Right lobe of liver (tissue), 4 donors: ENCODE data around the gene MACF1.

ENCODE experiments used
- CTCF ChIP-seq, 4 donors: fragments of 200-600 bp in 3 of 4; fragments of 450-650 bp in 1 of 4; IDR thresholded peaks; one replicate each; pipeline versions ENCODE4 v1.5.1 to v1.8.0; 2016 to 2022; ENCODE audit warnings: antibody characterized with exemption in 4 of 4, mild to moderate bottlenecking in 2 of 4
- POLR2A ChIP-seq: fragments of 450-650 bp; IDR thresholded peaks from one replicate; pipeline ENCODE4 v1.6.1; 2017; ENCODE audit warnings: antibody characterized with exemption, mild to moderate bottlenecking
- donor health status: DM: no; HTN: no; CAD: no.
- donor health status: DM: no; HTN: no; CAD: no.
- donor health status: DM: no; HTN: yes; CAD: no.

GRCh38 chr1:39243302-39243701, 38.8 kb downstream of the MACF1 start:
- TF ChIP-seq CTCF (IDR thresholded peaks at IDR 0.05) = no peak
- TF ChIP-seq POLR2A = no peak
